Measurements from ENCODE around the gene BLNK.

Gene BLNK

GRCh38 chr10:96260014-96260413 is 11.4 kb downstream of the BLNK start:
- DNase-seq = no peak

DNA sequence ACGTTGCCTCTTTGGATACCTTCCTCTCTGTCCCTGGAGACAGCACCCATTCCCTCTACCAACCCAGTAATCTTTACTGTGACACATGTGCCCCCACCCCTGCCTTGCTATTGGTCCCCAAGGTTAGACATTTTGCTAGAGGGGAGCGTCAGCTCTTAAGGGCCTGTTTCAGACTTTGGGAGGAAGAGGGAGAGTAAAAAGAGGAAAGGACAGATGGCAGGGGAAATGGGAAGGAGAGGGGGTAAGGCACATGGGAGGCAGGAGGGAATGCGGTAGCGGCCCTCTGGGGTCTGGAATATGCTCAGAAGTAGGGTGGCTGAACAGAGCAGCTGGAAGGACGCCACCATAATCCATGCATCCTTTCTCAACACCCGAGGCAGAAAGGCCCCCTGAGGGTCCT is 12.2 kb downstream of the BLNK start:
- no peak for DNase-seq

- DNase-seq = no peak
Measured at GRCh38 chr10:96257944-96258343, 13.4 kb downstream of the BLNK start.

DNA sequence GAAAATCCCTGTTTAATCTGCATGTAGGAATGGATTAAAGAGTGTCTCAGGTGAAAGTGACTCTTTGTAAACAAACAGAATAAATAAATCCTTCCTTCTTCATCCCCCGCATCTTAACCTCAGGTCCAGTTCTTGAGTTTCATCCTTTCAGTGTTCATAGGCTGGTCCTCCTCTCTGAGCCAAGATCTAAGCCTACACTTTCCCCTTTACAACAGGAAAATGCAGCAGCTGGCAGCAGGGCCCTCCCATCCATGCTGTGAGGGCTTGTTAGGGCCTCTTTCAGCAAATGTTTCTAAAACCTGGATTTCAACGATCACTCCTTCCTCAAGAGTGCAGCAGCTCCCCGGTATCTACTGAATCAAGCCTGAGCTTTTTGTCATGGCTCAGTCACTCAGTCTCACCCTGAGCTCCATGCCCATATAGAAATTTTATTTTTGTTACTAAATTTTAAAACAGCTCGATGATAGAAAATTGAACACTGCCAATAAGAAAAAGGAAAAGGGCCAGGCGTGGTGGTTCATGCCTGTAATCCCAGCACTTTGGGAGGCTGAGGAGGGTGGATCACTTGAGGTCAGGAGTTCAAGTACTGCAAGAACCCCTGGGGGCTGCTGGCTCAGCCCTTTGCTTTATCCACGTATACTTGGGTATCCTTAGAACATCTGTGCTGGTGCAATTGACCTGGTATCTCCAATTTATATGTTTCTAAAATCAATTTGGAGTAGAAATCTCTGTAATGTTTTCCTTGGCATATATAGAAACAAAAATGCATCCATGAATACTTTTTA is 15.6 kb downstream of the BLNK start:
- DNase-seq = no peak

GRCh38 chr10:96254976-96255375 is 16.4 kb downstream of the BLNK start:
- DNase-seq = no peak

GRCh38 chr10:96252730-96253129 is 18.6 kb downstream of the BLNK start:
- DNase-seq = no peak

DNA sequence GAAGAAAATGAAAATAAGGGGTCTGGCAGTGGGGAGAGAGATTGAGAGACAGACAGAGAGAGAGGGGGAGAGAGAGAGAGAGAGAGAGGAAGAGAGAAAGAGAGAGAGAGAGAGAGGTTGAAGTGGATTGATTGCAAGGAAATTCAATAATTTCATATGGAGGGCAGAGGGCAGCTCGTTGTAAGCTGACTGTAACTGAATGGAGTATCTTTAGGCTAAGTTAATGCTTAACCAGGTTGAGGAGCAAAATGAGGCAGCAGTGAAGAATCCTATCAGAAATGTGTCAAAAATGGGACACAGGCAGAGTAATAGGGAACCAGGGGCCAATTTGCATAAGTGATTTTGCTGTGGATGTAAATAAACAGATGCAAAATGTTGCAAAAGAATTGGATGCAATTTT is 21.0 kb downstream of the BLNK start:
- DNase-seq = no peak

DNA sequence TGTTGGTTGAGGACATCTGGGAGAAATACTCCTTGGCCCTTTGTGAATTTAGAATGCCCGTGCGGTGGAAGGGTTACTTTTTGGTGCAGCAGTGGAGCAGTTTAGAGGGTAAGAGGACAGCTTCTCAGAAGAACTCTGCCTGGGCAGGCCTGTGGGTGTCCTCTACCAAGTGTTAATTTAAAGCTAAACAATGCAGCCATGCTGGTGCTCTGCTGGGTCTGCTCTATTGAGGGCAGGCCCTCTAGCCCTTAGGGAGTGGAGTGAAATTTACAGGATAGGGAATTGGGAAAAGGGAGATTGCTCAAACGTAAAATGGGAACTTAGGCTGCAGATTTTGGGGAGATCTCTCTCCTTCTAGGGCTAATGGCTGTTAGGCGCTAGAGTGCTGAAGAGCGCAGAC is 22.1 kb downstream of the BLNK start:
- no peak for DNase-seq

DNA sequence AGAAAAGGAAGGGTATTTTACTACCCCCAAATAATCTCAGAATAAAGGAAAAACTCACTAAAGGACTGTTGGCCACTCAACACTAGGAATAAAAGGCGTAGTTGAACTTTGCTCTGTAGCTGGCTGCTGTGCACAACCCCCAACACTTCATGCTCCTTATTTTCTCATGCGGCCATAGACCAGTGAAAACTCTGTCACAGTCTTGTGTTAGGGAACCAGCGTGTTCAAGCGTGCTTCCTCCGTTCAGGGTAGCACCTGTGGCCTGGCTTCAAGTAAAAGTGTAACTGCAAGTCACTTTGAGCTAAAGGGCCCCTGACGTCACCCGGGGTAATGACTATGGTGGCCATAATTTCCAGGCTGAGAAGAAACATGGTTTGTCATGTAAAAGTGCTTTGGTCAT is 27.0 kb downstream of the BLNK start:
- no peak for DNase-seq

DNA sequence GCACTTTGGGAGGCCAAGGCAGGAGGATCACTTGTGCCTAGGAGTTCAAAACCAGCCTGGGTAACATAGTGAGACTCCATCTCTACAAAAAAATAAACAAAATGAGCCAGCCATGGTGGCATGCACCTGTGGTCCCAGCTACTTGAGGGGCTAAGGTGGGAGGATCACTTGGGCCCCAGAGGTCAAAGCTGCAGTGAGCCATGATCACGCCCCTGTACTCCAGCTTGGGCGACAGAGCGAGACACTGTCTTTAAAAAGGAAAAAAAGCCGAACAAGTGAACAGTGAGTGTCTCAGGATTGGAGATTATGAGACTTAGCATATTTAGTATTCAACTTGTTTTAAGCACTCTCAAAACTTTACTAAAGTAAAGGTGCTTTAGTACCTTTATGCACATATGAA is 28.1 kb downstream of the BLNK start:
- no peak for DNase-seq

- DNase-seq = no peak
Measured at GRCh38 chr10:96242822-96243221, 28.5 kb downstream of the BLNK start.

DNA sequence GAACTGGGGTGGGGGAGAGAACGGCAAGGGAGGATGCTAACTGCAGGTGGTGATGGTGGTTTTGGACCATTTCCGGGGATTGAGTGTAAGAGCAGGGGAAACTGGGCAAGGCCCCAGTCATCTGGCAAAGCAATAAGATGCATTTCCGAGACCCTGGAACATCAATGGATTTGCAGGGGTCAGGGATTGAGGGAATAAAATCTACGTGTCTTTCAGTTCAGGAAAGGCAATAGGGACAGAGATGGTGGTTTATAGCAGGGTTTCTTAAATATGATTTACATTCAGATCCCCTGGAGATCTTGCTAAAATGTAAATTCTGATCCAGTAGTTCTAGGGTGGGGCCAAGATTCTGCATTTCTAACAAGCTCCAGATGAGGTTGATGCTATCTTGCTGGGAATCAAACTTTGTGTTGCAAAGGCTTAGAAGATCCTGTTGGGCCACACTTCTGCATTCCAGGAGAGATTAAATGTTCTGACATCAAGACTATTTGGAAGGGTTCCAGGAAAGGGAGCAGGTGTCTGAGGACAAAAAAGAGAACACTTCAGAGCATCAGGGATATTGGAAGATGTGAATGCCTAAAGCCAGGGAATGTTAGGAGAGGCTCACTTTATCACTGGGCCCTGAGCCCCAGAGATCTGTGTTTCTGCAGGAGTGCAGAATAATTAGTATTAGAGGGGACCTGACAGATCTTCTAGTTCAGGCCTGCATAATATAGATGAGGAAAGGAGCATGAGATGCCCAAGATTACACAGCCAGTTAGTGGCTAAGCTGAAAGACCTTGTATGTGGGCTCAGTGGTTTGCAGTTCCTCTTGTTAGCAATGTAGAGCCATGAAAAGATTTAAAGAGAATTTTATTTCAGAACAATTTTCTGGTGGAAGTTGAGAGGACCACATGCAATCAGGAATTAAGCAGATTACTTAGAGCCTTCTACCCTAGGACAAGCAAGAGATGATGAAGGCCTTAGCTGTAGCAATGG is 32.4 kb downstream of the BLNK start:
- no peak for DNase-seq

DNA sequence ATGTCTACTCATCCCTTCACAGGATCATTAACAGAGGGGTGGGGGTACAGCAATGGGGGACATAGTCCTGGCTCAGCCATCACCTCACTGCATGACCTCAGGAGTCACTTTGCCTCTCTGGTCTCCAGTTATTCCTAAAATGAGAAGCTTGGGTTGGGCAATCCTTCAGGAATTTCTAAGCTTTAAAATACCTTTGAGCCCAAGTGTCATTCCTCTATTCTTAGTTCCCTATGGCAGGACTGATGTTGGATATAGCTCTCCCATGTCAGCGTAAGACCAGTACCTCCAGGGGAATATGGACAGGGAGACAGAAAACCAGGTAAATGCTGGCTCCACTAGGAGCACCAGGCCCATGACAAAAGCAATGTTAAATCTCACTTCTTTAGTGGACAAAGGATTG is 34.5 kb downstream of the BLNK start:
- no peak for DNase-seq

DNA sequence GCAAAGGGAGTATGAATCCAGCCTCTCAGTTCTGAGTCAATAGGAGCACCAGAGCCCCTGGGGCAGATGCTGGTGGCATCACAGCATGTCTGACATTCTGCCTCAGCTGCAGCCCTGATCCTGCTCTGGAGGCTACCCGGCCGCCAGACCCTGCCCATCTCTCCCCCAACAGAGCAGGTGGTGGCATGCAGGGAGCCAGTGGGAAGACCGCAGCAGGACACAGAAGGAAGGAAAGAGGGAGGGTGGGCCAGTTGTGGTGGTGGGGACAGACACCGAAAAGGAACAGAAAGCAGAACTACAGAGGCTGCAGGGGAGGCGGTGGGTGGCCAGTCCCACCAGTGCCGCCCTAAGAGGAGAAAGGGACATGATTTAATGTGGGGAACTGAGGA is 35.3 kb downstream of the BLNK start:
- no peak for DNase-seq

- DNase-seq = no peak
Measured at GRCh38 chr10:96235326-96236089, 35.9 kb downstream of the BLNK start.

- DNase-seq = no peak
Measured at GRCh38 chr10:96233959-96234358, 37.4 kb downstream of the BLNK start.

GRCh38 chr10:96230527-96230926 is 40.8 kb downstream of the BLNK start:
- no peak for DNase-seq

DNA sequence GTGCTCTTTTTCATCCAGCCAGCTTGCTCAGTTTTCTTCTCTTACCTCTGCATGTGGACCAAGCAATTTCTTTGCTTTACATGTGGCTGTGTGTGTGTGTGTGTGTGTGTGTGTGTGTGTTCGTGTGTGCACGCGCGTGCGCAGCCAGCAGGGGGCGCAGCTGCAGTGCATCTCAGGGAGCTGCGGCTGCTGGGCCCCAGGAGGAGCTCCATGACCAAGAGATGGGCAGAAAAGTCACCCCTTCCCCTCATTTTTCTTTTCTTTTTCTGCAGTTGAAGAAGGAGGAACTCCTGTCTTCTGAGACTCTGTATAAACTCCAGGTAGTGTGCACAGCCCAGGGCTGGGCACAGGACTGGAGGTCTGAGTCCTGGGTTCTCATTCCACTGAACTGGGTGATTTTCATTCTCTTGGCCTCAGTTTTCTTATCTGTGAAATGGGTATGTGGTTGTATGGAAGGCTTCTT is 41.8 kb downstream of the BLNK start:
- DNase-seq = no peak

GRCh38 chr10:96228408-96228994 is 42.9 kb downstream of the BLNK start:
- DNase-seq = no peak

DNA sequence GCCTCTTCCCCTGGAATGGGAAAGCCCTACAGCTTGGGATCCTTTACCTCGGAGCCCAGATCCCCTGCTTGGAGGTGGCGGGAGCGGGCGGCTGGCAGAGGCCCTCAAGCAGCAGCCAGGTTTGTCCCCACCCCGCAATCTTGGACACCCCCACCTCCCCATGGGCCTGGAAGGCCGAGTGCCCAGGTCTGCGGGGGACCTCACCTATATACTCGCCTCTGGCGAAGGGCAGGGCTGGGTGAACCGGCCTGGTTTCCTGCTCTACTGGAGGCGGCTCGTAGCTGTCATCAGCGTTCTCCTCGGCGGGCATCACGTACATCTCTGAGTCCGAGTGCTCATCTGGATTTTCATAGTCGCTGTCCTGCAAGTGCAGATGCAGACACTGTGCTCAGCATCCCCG is 44.2 kb downstream of the BLNK start:
- no peak for DNase-seq

DNA sequence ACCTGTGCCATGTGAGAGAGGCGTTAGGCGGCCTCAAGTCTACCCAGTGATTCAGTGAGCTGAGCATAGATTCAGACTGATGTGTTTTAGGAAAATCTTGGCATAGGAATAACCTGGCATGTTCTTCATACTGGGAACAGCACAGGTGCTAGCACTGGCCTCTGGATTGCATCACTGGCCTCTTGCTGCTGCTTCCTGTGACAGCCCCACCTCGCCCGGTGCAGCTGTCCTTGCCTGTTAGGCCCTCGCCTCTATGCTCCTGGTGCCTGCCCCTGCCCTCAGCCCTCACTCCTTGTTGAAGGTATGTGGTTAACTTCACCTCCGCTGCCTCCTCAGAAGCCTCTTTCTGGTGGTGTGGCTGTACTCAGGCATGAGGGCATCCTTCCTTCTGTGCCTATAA is 46.2 kb downstream of the BLNK start:
- DNase-seq = no peak

GRCh38 chr10:96222908-96223307 is 48.5 kb downstream of the BLNK start:
- no peak for DNase-seq

- DNase-seq = no peak
Measured at GRCh38 chr10:96222441-96222840, 48.9 kb downstream of the BLNK start.

Data from GF-D8 (cell line).